Skeletal muscle tissue (tissue), 4 donors: ENCODE measurements around the gene WFDC13. TPM values are rescaled to one million over a fixed set of nuclear protein-coding genes. Genes with fewer than 3 reads are reported as not detected.
"Not testable (repeated sequence)": the region's sequence is repeated elsewhere in the genome, so short reads cannot be mapped to it uniquely, and the experiment has no call there.

Experiments
- H3K27ac ChIP-seq: one replicate; pipeline ENCODE4 v1.7.0; 2013; ENCODE audit warnings: mild to moderate bottlenecking, low read depth, low read length, inconsistent platforms
- H3K27me3 ChIP-seq, 3 donors: one replicate each; pipeline ENCODE4 v1.7.0; 2013; ENCODE audit warnings: low read length in 3 of 3; ENCODE audit not compliant: control insufficient read depth in 3 of 3, insufficient read depth in 3 of 3
- H3K36me3 ChIP-seq, 3 donors: one replicate each; pipeline ENCODE4 v1.7.0; 2013; ENCODE audit warnings: low read length in 3 of 3; ENCODE audit not compliant: control insufficient read depth in 3 of 3, insufficient read depth in 3 of 3
- H3K4me1 ChIP-seq, 3 donors: one replicate each; pipeline ENCODE4 v1.7.0; 2013; ENCODE audit warnings: low read length in 3 of 3, mild to moderate bottlenecking in 3 of 3; ENCODE audit not compliant: control insufficient read depth in 3 of 3, insufficient read depth in 3 of 3
- H3K4me3 ChIP-seq, 3 donors: one replicate each; pipeline ENCODE4 v1.7.0; 2013; ENCODE audit warnings: low read length in 3 of 3
- H3K9ac ChIP-seq, 3 donors: one replicate each; pipeline ENCODE4 v1.7.0; 2013; ENCODE audit warnings: low read length in 3 of 3, mild to moderate bottlenecking in 3 of 3, moderate library complexity in 2 of 3, low read depth in 1 of 3
- H3K9me3 ChIP-seq, 3 donors: one replicate each; pipeline ENCODE4 v1.7.0; 2013; ENCODE audit warnings: low read length in 3 of 3; ENCODE audit not compliant: control insufficient read depth in 3 of 3
- total RNA-seq: library from RNA; depleted of rRNA; stranded (reverse); fragments of >200 nt; gene quantifications from one replicate; pipeline ENCODE4 v1.2.3, GENCODE V29; 2014
- donor health status: Osteomylitis.

The WFDC13 gene, protein sequence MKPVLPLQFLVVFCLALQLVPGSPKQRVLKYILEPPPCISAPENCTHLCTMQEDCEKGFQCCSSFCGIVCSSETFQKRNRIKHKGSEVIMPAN
- total RNA-seq, result not detected

DNA sequence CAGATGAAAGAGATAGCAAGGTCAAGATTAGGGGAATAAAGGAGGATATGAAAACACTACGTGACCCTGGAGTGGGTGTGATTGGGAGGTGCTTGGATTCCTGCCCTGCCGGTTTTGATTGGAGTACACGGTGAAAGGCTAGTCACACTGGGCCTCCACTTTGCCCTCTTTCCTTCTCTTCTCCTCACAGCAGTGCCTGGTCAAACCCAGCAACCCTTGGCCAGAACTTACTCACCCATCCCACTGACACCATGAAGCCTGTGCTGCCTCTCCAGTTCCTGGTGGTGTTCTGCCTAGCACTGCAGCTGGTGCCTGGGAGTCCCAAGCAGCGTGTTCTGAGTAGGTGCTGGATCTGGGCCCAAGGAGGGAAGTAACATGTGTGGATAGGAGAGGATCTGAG lies at the start of gene WFDC13:
Gene WFDC13 (plus strand): TSS at position 166 of the 400 bp plus-strand sequence. CDS start 86 bp downstream, at position 252.
- Histone ChIP-seq H3K27ac (no peak within 1 kb of the TSS), H3K4me3 (no peak within 1 kb of the TSS), H3K4me1 (no peaks in the 10 kb centered on the region), H3K27me3 (no peaks in the 10 kb centered on the region), H3K9ac (no peak within 1 kb of the TSS), H3K36me3 (no peaks in the 10 kb centered on the region), H3K9me3 (peaks cover 0 to 3% (median 0%) of the 10 kb centered on the region in 3 donors)

DNA sequence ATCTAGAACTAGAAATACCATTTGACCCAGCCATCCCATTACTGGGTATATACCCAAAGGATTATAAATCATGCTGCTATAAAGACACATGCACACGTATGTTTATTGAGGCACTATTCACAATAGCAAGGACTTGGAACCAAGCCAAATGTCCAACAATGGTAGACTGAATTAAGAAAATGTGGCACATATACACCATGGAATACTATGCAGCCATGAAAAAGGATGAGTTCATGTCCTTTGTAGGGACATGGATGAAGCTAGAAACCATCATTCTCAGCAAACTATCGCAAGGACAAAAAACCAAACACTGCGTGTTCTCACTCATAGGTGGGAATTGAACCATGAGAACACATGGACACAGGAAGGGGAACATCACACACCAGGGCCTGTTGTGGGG lies 44.8 kb upstream of the WFDC13 start:
- not testable (repeated sequence) for H3K36me3 ChIP-seq, H3K4me3 ChIP-seq, H3K4me1 ChIP-seq, H3K27ac ChIP-seq, H3K27me3 ChIP-seq, H3K9ac ChIP-seq, H3K9me3 ChIP-seq

DNA sequence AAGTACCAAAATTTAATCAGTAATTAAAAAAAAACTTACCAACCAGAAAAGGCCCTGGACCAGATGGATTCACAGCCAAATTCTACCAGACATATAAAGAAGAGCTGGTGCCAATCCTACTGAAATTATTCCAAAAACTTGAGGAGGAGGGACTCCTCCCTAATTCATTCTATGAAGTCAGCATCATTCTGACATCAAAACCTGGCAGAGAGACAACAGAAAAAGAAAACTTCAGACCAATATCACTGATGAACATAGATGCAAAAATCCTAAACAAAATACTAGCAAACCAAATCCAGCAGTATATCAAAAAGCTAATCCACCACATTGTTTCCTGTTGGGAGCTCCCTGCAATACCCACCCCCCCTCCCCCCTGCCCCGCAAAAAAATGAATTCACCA lies 31.7 kb upstream of the WFDC13 start, which contains the start of gene WFDC11:
Gene WFDC11 (minus strand): TSS at position 101 of the 400 bp plus-strand sequence. CDS start 19,639 bp downstream, outside the sequence.
- H3K9ac ChIP-seq, result no peak within 1 kb of the TSS
- H3K9me3 ChIP-seq, result peaks cover 0 to 4% (median 4%) of the 10 kb centered on the region in 3 donors
- H3K36me3 ChIP-seq, result no peaks in the 10 kb centered on the region
- no peak within 1 kb of the TSS for H3K27ac ChIP-seq
- no peaks in the 10 kb centered on the region for H3K4me1 ChIP-seq
- no peak within 1 kb of the TSS for H3K4me3 ChIP-seq
- H3K27me3 ChIP-seq, result no peaks in the 10 kb centered on the region

DNA sequence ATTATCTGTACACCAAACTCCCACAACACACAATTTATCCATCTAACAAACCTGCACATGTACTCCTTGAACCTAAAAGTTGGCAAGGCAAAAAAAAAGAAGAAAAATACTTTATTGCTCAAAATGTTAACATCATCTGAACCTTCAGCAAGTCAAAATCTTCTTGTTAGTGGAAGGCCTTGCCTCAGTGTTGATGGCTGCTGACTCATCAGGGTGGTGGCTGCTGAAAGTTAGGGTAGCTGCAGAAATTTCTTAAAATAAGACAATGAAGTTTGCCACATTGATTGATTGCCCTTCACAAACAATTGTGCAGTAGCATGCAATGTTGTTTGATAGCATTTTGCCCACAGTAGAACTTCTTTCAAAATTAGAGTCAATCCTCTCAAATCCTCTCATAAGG lies 29.1 kb upstream of the WFDC13 start:
- Histone ChIP-seq H3K27me3 (no peaks in the 10 kb centered on the region), H3K4me1 (no peaks in the 10 kb centered on the region), H3K9me3 (peaks cover 0 to 4% (median 4%) of the 10 kb centered on the region in 3 donors), H3K4me3 (no peak overlapping the region), H3K36me3 (no peaks in the 10 kb centered on the region), H3K27ac (no peak overlapping the region), H3K9ac (no peak overlapping the region)

DNA sequence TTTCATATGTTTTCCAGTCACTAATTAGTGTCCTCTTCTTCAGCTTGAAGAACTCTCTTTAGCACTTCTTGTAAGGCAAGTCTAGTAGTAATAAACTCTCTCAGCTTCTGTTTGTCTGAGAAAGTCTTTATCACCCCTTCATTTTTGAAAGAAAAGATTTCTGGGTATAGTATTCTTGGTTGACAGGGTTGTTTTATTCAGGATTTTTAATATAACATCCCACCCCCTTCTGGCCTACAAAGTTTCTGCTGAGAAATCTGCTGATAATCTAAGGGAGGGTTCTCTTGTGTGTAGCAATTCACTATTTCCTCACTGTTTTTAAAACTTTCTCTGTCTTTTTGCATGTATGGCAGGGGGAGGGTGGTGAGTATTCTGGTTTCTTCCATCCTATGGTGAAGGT lies 22.2 kb upstream of the WFDC13 start:
- Histone ChIP-seq H3K9me3 (peaks cover 7 to 18% (median 14%) of the 10 kb centered on the region in 3 donors), H3K27ac (no peak overlapping the region), H3K4me1 (no peaks in the 10 kb centered on the region), H3K36me3 (no peaks in the 10 kb centered on the region), H3K9ac (no peak overlapping the region), H3K27me3 (peaks cover 0 to 3% (median 0%) of the 10 kb centered on the region in 3 donors), H3K4me3 (no peak overlapping the region)

DNA sequence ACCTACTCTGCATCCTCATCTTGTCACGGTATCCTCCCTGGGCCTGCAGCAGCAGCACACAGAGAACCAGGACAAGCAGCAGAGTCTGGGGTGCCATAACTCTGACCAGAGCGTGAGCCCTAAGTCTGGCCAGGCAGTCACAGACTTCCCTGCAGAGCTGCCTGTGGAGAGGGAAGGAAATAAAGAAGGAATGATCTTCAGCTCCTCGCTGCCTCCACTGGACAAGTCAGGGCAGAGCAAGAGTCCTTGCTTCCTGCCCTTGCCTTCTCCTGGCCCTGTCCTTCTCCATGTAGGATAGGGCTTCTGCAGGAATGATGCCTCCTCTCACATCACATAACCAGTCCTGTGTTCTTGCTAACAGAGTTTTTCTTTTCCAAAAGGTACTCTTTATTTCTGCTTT lies 15.9 kb upstream of the WFDC13 start:
- Histone ChIP-seq H3K4me1 (no peaks in the 10 kb centered on the region), H3K9ac (no peak overlapping the region), H3K36me3 (no peaks in the 10 kb centered on the region), H3K27me3 (peaks cover 0 to 3% (median 0%) of the 10 kb centered on the region in 3 donors), H3K27ac (no peak overlapping the region), H3K9me3 (no peaks in the 10 kb centered on the region), H3K4me3 (no peak overlapping the region)

DNA sequence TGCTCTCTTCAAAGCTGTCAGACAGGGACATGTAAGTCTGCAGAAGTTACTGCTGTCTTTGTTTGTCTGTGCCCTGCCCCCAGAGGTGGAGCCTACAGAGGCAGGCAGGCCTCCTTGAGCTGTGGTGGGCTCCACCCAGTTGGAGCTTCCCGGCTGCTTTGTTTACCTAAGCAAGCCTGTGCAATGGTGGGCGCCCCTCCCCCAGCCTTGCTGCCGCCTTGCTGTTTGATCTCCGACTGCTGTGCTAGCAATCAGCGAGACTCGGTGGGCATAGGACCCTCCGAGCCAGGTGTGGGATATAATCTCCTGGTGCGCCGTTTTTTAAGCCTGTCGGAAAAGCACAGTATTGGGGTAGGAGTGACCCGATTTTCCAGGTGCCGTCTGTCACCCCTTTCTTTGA lies 8.5 kb upstream of the WFDC13 start:
- not testable (repeated sequence) for H3K36me3 ChIP-seq, H3K4me1 ChIP-seq, H3K27me3 ChIP-seq, H3K4me3 ChIP-seq, H3K9ac ChIP-seq, H3K27ac ChIP-seq, H3K9me3 ChIP-seq

DNA sequence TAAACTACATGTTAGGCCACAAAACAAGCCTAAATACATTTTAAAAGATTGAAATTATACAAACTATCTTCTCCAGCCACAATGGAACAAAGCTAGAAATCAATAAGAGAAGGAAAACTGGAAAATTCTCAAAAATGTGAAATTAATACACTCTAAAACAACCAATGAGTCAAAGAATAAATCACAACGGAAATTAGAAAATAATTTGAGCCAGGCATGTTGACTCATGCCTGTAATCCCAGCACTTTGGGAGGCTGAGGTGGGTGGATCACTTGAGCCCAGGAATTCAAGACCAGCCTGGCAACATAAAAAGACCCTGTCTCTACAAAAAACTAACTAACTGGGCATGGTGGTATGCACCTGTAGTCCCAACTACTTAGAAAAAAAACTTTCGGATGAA lies 6.3 kb upstream of the WFDC13 start:
- H3K36me3 ChIP-seq, result no peaks in the 10 kb centered on the region
- H3K4me1 ChIP-seq, result no peaks in the 10 kb centered on the region
- H3K4me3 ChIP-seq, result no peak overlapping the region
- H3K9ac ChIP-seq, result no peak overlapping the region
- no peaks in the 10 kb centered on the region for H3K27me3 ChIP-seq
- no peak overlapping the region for H3K27ac ChIP-seq
- no peaks in the 10 kb centered on the region for H3K9me3 ChIP-seq

DNA sequence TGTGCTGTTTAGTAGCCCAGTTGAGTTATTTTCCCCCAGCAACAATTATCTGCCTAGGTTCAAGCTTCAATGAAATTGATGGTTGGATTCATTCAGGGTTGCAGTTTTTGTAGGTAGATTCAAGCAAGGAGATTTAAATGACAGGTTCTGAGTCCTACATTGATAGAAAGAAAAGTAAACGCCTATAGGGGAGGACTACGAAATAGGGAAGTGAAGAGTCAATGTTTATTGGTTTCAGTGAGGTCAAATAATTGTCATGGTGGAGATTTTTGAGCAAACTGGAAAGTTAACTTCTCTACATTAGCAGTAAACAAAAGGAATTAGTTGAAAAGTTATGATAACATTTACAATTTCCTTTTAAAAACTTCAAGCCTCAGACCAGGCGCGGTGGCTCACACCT lies 734 bp upstream of the WFDC13 start:
- Histone ChIP-seq H3K9ac (no peak overlapping the region), H3K27ac (no peak overlapping the region), H3K9me3 (peaks cover 0 to 3% (median 0%) of the 10 kb centered on the region in 3 donors), H3K4me1 (no peaks in the 10 kb centered on the region), H3K4me3 (no peak overlapping the region), H3K27me3 (no peaks in the 10 kb centered on the region), H3K36me3 (no peaks in the 10 kb centered on the region)

DNA sequence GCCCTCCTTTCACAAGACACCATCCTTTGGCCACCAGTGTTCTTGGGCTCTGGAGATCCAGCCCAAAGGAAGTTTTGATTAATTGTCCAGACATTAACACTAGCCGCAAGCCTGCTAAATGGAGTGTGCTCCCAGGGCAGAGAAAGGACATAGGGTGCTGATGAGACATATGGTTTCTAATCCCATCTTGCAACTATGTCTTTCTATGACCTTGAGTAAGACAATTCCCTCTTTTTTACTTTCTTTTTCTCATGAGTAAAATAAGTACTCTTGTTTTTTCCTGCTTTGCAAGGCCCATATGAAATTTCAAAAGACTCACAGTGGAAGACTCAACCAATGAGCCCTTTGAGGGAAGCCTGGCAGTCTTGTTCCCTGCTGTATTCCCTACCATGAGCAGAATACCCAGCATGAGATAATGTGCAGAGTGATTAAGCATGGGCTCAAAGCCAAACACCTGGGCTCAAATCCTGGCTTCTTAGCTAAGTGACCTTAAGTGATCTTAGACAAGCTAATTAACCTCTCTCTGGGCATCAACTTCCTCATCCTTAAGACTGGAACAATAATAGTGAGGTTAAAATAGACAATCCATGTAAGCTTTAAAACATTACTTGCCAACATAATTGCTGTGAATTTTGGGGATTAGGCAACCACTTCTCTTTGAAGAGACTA lies 3.3 kb downstream of the WFDC13 start, which contains the start of gene WFDC10B:
Gene WFDC10B (minus strand): TSS at position 51 of the 669 bp plus-strand sequence. CDS start 19,027 bp downstream, outside the sequence.
- H3K4me1 ChIP-seq, result no peaks in the 10 kb centered on the region
- peaks cover 0 to 2% (median 0%) of the 10 kb centered on the region in 3 donors for H3K27me3 ChIP-seq
- no peak within 1 kb of the TSS for H3K9ac ChIP-seq
- H3K4me3 ChIP-seq, result no peak within 1 kb of the TSS
- H3K27ac ChIP-seq, result no peak within 1 kb of the TSS
- no peaks in the 10 kb centered on the region for H3K36me3 ChIP-seq
- H3K9me3 ChIP-seq, result peaks cover 0 to 3% (median 0%) of the 10 kb centered on the region in 3 donors
